Omental fat pad (tissue), 4 donors: ENCODE data around the gene BMPR1B. TPM values are rescaled to one million over a fixed set of nuclear protein-coding genes. Genes with fewer than 3 reads are reported as not detected.

Experiments used
- ATAC-seq: fragments of 150-250 bp; one replicate; pipeline ENCODE4 v1.9.1; 2016; ENCODE audit warnings: mild to moderate bottlenecking, moderate library complexity; ENCODE audit not compliant: low FRiP score
- DNase-seq: peaks from one replicate; pipeline ENCODE4 v3.0.0-alpha.2; 2019; ENCODE audit warnings: low spot score
- total RNA-seq, 4 donors: library from RNA; depleted of rRNA; stranded (reverse); fragments of >200 nt; gene quantifications; one replicate each; pipeline ENCODE4 v1.1.0, GENCODE V29; 2016
- TF ChIP-seq, protein P1 (sequence below), 3 donors: fragments of 450-650 bp; IDR thresholded peaks; one replicate each; pipeline ENCODE4 v1.5.1; 2016 to 2017; ENCODE audit warnings: antibody characterized with exemption in 3 of 3, mild to moderate bottlenecking in 3 of 3, moderate library complexity in 2 of 3

Gene BMPR1B
- total RNA-seq, 4 donors from 2014 or later, result 0.19 to 1.9 (median 1.3) TPM

DNA sequence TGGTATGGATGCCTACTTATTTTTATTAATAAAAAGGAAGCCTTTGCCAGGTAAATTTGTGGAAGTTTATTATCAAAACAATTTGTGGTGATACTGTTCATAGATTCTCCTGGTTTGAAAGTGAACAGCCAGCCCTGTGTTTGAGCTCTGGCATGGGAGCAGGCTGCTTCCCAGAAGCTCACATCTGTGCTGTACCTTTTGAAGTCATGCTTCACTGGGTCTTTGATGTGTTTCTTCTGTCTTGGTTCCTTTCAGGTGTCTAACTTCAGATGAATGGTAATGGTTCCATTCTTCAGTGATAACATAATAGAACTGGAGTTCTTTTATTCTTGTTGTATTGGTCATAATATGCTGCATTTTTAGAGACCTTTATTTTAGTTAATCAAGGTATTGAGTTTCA is 85.5 kb downstream of the BMPR1B start:
- no peak for ATAC-seq
- TF ChIP-seq, protein P1, sequence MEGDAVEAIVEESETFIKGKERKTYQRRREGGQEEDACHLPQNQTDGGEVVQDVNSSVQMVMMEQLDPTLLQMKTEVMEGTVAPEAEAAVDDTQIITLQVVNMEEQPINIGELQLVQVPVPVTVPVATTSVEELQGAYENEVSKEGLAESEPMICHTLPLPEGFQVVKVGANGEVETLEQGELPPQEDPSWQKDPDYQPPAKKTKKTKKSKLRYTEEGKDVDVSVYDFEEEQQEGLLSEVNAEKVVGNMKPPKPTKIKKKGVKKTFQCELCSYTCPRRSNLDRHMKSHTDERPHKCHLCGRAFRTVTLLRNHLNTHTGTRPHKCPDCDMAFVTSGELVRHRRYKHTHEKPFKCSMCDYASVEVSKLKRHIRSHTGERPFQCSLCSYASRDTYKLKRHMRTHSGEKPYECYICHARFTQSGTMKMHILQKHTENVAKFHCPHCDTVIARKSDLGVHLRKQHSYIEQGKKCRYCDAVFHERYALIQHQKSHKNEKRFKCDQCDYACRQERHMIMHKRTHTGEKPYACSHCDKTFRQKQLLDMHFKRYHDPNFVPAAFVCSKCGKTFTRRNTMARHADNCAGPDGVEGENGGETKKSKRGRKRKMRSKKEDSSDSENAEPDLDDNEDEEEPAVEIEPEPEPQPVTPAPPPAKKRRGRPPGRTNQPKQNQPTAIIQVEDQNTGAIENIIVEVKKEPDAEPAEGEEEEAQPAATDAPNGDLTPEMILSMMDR (IDR thresholded peaks at IDR 0.05), result no peak
- DNase-seq, result no peak

DNA sequence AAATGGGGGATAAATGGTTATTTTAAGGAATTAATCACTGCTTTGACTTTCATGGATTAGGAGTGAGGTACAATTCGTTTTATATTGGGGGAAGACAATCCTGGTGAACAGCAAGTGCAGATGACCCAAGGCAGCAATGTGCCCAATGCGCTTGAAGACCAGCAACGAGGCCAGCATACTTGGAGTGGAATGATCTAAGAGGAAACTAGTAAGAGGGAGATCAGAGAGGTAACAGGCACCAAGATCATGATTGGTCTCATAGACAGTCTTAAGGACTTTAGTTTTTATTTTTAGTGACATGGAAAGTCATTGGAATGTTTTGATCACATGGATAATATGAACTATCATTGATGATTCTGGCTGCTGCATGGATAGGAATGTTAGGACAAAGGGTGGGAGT is 90.6 kb downstream of the BMPR1B start:
- no peak for DNase-seq
- no peak for ATAC-seq
- TF ChIP-seq, protein P1 (IDR thresholded peaks at IDR 0.05), result no peak

DNA sequence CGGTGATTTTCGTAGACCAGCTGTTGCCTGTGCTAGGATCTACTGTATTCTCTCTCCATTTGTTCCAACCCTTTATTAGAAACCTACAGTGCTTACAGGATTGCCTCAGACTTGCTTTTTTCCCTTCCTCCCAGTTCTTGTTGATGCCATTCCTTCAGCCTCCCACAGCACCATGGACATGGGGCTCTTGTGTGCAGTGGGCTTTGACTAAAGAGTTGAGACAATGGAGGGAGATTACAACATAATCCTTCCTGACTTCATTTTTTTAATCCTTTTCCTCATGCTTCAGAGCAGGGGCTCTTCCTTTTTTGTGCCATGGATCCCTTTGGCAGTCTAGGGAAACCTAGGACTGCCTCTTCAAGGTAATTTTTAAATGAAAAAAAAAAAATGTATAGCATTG is 92.1 kb downstream of the BMPR1B start:
- TF ChIP-seq, protein P1 (IDR thresholded peaks at IDR 0.05), result no peak
- DNase-seq (no peak), ATAC-seq (no peak)

DNA sequence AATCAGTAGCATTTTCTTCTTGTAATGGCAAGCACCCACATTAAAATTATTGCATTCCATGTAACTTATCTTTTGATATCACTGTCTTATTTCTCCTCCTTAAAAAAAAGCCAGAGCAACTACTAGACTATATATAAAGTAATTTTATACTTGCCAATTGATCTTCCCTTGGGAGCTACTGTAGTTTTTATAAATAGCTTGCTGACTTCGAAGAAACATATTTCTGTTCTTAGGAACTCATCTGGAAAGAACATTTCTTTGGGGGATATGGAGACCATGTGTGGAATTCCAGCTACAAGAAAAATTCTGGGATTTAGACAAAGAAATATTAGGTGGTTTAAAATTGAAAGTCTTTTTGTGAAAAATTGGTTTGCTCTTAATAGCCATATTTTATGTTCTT is 94.9 kb downstream of the BMPR1B start:
- no peak for ATAC-seq
- no peak for DNase-seq
- TF ChIP-seq, protein P1 (IDR thresholded peaks at IDR 0.05), result no peak

DNA sequence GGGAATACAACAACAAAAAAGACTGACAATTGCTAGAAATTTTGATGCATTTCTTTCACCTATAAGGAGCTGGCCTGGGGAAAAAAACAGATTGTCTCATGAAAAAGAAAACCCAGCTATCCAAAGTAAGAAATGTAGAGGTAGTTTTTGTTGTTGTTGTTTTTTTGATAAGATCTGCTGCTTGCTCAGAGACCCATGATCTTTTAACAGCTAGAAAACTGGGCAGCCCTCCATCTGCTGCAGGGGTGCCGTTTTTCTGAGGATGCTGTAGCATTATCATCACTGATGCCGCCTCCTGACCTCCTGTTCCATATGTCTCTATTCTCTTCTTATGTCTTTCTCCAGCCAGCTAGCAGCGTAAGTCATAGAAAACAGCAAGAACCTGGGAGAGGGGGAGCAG is 98.3 kb downstream of the BMPR1B start:
- no peak for ATAC-seq
- no peak for DNase-seq
- TF ChIP-seq, protein P1 (IDR thresholded peaks at IDR 0.05), result no peak

DNA sequence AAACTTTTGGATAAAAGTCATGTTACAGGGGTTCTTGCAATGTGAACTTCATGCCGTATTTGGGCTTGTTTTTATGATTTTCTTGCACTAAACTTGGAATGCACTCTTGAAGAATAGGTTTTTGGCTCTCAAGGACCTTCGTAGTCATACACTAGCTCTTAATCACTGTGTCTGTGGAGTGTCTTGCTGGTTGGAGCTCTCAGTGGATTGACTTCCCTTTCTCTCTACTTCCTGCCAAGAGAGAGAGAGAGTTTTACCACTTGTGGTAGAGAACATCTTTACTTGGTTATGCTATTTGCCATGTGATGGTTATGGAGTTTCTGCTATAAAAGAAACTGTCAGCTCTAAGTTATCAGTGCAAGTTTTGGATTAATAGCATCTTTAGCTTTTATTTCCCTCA is 112.4 kb downstream of the BMPR1B start:
- ATAC-seq, result no peak
- DNase-seq, result no peak
- TF ChIP-seq, protein P1 (IDR thresholded peaks at IDR 0.05), result no peak

DNA sequence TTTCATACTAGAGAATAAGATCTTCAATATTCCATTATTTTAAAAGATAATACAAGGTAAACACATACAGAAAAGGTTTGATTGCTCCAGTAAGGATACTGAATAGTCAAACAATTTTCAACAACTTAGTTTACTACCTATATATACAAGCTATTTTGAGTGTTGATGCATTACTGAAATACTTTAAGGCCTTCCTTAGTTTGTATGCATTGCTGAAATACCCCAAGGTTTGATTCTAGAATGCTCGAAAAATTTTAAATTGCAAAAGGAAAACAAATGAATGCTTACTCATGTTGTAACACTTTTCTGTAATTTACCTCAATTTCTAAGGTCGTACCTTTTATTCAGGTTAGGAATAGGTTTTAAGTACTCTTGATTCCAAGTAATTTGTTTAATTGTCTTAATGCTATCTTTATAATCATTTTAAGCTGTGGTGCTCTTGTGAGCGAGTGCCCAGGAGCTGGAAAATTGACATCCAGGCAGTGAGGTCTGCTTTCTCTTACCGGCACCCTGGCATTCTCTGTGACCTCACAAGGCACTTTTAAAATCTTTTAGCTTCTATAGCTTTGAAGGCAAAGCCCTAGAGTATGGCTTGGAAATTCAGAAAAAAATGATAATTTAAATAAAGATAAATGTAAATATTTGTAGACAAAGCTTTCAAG is 114.0 kb downstream of the BMPR1B start:
- TF ChIP-seq, protein P1 (IDR thresholded peaks at IDR 0.05), result no peak
- no peak for DNase-seq
- no peak for ATAC-seq
